Measurements from ENCODE around the gene BCAP31. TPM values are rescaled to one million over a fixed set of nuclear protein-coding genes. Genes with fewer than 3 reads are reported as not detected.
A peak's percentile ranks its signal among the peaks of the same experiment; 100 is the strongest.

The BCAP31 gene
- total and polyA plus RNA-seq, 12 donors = 70.2 to 164 (median 85.4) TPM

- peak overlapping the region; percentile 81 to 94 (median 91) for H3K27ac ChIP-seq
- H3K9me3 ChIP-seq = no peaks in the 10 kb centered on the region
- peaks cover 0 to 38% (median 0%) of the 10 kb centered on the region in 9 donors for H3K36me3 ChIP-seq
- ATAC-seq (peak in 4 of 8 donors; percentile 0 to 3 (median 0)), DNase-seq (peak; percentile 18 to 36)
- WGBS, 2 donors = 0 to 1% methylated on average over 52 to 70 of the region's 78 CpGs
- intact Hi-C loops (cut with DNase I) = no loop called here
- H3K4me3 ChIP-seq = peak overlapping the region; percentile 32 to 84 (median 76)
- peaks cover 0 to 10% (median 0%) of the 10 kb centered on the region in 7 donors for H3K27me3 ChIP-seq
- TF ChIP-seq CTCF (IDR thresholded peaks at IDR 0.05) = peak in 7 of 9 donors; percentile 11 to 57 (median 28)
- peaks cover 0 to 54% (median 41%) of the 10 kb centered on the region in 9 donors for H3K4me1 ChIP-seq
These were observed 586 bp downstream of the BCAP31 start for GRCh38 chrX:153723351-153724251.

GRCh38 chrX:153722704-153723350 lies 1.4 kb downstream of the BCAP31 start:
- ATAC-seq = no peak

DNA sequence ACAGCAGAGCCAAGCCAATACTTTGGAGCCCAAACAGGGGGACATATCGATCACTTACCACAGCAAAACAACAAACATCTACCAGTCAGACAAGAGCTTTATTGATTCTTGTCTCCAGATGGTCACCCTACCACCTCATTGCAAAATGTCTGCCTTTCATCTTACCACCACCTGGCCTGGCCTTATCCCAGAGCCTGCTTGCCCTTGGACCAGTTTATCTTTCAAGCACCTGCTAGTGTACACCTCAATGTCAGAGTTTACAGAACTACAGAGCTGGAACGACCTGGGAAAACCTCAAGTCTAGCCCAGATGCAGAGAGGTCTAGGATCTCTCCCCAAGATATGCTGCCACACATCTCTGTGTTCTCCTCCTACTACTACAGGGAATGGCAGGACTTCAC lies 4.5 kb downstream of the BCAP31 start:
- Histone ChIP-seq H3K9me3 (no peaks in the 10 kb centered on the region), H3K4me3 (no peak overlapping the region), H3K4me1 (peaks cover 0 to 15% (median 9%) of the 10 kb centered on the region in 9 donors), H3K27me3 (peaks cover 0 to 10% (median 0%) of the 10 kb centered on the region in 7 donors), H3K27ac (no peak overlapping the region), H3K36me3 (peaks cover 0 to 76% (median 7%) of the 10 kb centered on the region in 9 donors)
- intact Hi-C loops (cut with DNase I) = no loop called here
- no peak for TF ChIP-seq CTCF (IDR thresholded peaks at IDR 0.05)
- 93% methylated on average over 2 of the region's 2 CpGs for WGBS, 2 donors
- DNase-seq (no peak), ATAC-seq (no peak)

More at GRCh38 chrX:153722704-153723350, 1.4 kb downstream of the BCAP31 start:
- peaks cover 0 to 10% (median 0%) of the 10 kb centered on the region in 7 donors for H3K27me3 ChIP-seq
- intact Hi-C loops (cut with DNase I) = no loop called here
- no peaks in the 10 kb centered on the region for H3K9me3 ChIP-seq
- peaks cover 0 to 46% (median 39%) of the 10 kb centered on the region in 9 donors for H3K4me1 ChIP-seq
- DNase-seq = no peak
- H3K27ac ChIP-seq = peak overlapping the region in 9 of 10 donors; percentile 81 to 94 (median 92)
- H3K36me3 ChIP-seq = peaks cover 0 to 46% (median 0%) of the 10 kb centered on the region in 9 donors
- no peak for TF ChIP-seq CTCF (IDR thresholded peaks at IDR 0.05)
- H3K4me3 ChIP-seq = peak overlapping the region in 9 of 10 donors; percentile 52 to 84 (median 76)
- WGBS, 2 donors = 45 to 46% methylated on average over 12 of the region's 12 CpGs

- Histone ChIP-seq H3K9me3 (no peaks in the 10 kb centered on the region), H3K36me3 (peaks cover 0 to 81% (median 8%) of the 10 kb centered on the region in 9 donors), H3K4me3 (no peak overlapping the region), H3K4me1 (peaks cover 0 to 15% (median 9%) of the 10 kb centered on the region in 9 donors), H3K27ac (no peak overlapping the region), H3K27me3 (peaks cover 0 to 10% (median 0%) of the 10 kb centered on the region in 7 donors)
- TF ChIP-seq CTCF (IDR thresholded peaks at IDR 0.05) = no peak
- intact Hi-C loops (cut with DNase I) = no loop called here
- 67 to 69% methylated on average over 2 of the region's 2 CpGs for whole genome bisulfite sequencing, 2 donors
- no peak for DNase-seq
- no peak for ATAC-seq
These were observed 4.9 kb downstream of the BCAP31 start for GRCh38 chrX:153719238-153719637.
